ENCODE data around the gene NDUFA8.

DNA sequence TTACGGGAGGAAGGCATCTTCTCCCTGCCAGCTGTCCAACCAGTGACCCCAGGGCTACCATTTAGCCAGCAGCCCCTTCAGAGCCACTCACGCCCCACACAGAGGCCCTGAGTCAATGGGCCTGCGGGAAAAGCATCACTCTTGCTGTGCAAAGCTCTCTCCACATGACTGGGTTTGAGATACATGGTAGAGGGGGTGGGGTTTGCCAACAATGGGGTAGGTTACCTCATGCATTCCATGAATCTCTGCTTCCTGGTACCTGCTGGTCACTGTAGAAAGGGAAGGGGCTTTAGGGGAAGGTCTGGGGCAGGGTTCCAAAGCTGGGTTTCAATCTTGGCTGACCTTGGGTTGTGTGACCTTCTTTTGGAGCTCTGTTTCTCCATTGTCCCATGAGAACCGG is 43.5 kb downstream of the NDUFA8 start:
- TF ChIP-seq, protein P1, sequence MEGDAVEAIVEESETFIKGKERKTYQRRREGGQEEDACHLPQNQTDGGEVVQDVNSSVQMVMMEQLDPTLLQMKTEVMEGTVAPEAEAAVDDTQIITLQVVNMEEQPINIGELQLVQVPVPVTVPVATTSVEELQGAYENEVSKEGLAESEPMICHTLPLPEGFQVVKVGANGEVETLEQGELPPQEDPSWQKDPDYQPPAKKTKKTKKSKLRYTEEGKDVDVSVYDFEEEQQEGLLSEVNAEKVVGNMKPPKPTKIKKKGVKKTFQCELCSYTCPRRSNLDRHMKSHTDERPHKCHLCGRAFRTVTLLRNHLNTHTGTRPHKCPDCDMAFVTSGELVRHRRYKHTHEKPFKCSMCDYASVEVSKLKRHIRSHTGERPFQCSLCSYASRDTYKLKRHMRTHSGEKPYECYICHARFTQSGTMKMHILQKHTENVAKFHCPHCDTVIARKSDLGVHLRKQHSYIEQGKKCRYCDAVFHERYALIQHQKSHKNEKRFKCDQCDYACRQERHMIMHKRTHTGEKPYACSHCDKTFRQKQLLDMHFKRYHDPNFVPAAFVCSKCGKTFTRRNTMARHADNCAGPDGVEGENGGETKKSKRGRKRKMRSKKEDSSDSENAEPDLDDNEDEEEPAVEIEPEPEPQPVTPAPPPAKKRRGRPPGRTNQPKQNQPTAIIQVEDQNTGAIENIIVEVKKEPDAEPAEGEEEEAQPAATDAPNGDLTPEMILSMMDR (IDR thresholded peaks at IDR 0.05), result no peak
- no peak for TF ChIP-seq POLR2AphosphoS5 (IDR thresholded peaks at IDR 0.05)

Measured in transverse colon (tissue), 4 donors.